HepG2 (cell line): ENCODE data around the gene HYAL2. TPM values are rescaled to one million over a fixed set of nuclear protein-coding genes. Genes with fewer than 3 reads are reported as not detected.

Source experiments
- MTF1 ChIP-seq: sonication (generic); formaldehyde crosslinking; IDR thresholded peaks from 2 replicates; pipeline ENCODE4 v1.5.0; 2020; ENCODE audit warnings: missing genetic modification reagents
- ZBTB2 ChIP-seq: sonication (generic); formaldehyde crosslinking; IDR thresholded peaks from 2 replicates; pipeline ENCODE4 v1.8.0; 2022; ENCODE audit warnings: low read depth, missing genetic modification reagents
- ZNF142 ChIP-seq: sonication (generic); formaldehyde crosslinking; IDR thresholded peaks from 2 replicates; pipeline ENCODE4 v1.4.0; 2020; ENCODE audit warnings: missing genetic modification reagents
- ZNF335 ChIP-seq: sonication (generic); formaldehyde crosslinking; IDR thresholded peaks from 2 replicates; pipeline ENCODE4 v1.4.0; 2020; ENCODE audit warnings: missing genetic modification reagents
- polyA plus RNA-seq, 8 experiments: library from polyadenylated mRNA; depleted of rRNA in 3 of 8; stranded (reverse) in 7 of 8; unstranded in 1 of 8; fragments of >200 nt; fragmentation: Illumina TruSeq in 4 of 8; extraction: Trizol in 4 of 8; gene quantifications; 2 replicates each; pipeline versions ENCODE4 v1.2.1 to v1.2.3, GENCODE V29; 2011 to 2016; ENCODE audit warnings: low read depth in 4 of 8, missing spikeins in 1 of 8, mixed read lengths in 1 of 8; ENCODE audit not compliant: insufficient read depth in 1 of 8
- total RNA-seq, 5 experiments: library from RNA; depleted of rRNA; stranded (reverse); fragments of >200 nt; fragmentation: Illumina TruSeq; extraction: Trizol; gene quantifications; 2 replicates each; pipeline ENCODE4 v1.2.3, GENCODE V29; 2016; ENCODE audit warnings: low read depth in 1 of 5

Gene HYAL2
- total and polyA plus RNA-seq, 2 of the 13 experiments (the other 11 are each of a cell fraction or from before 2014, with no cell fraction given): 76.2 to 102 TPM

GRCh38 chr3:50299638-50299928 lies 23.0 kb downstream of the HYAL2 start (continued):
- TF ChIP-seq ZNF142 (CRISPR knock-in tag): peak; percentile 16; the same call in 1 of the 2 replicates
- no peak; the same call in 1 of the 2 replicates for TF ChIP-seq ZNF335 (CRISPR knock-in tag)
- TF ChIP-seq ZBTB2: no peak
- no peak for TF ChIP-seq MTF1 (CRISPR knock-in tag)
- TF ChIP-seq, all 625 proteins: peak for 88
